Transverse colon (tissue), 4 donors: ENCODE data around the gene FER.

ENCODE experiments used
- CTCF ChIP-seq, 5 experiments: fragments of 200-600 bp in 3 of 5; fragments of 450-650 bp in 2 of 5; sonication (generic) in 3 of 5; IDR thresholded peaks; 1 replicate in 2 of 5; 2 replicates in 3 of 5; pipeline ENCODE4 v1.5.1; 2016 to 2017; ENCODE audit warnings: antibody characterized with exemption in 5 of 5, inconsistent platforms in 3 of 5, mild to moderate bottlenecking in 2 of 5, moderate library complexity in 1 of 5
- POLR2AphosphoS5 ChIP-seq, 3 donors: sonication (generic); formaldehyde crosslinking; IDR thresholded peaks; one replicate each; pipeline ENCODE4 v1.6.1; 2016; ENCODE audit warnings: antibody characterized with exemption in 3 of 3

DNA sequence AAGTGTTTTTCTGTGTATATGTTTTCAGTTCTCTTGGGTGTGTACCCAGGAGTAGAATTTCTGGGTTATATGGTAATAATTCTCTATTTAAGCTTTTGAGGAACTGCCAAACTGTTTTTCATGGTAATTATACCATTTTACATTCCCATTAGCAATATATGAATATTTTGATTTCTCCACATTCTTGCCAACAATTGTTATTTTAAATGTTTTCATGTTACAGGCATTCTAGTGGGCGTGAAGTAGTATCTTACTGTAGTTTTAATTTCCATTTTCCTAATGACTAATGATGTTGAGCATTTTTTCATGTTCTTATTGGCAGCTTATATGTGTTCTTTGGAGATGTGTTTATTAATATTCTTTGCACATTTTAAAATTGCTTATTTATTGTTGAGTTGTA is 199.5 kb downstream of the FER start:
- no peak for TF ChIP-seq POLR2AphosphoS5 (IDR thresholded peaks at IDR 0.05)
- no peak for TF ChIP-seq CTCF (IDR thresholded peaks at IDR 0.05)
